Ovary (tissue), 3 donors: Measurements from ENCODE around the gene TNP2.

Experiments used
- CTCF ChIP-seq, 3 donors: fragments of 450-650 bp in 2 of 3; fragments of 200-600 bp in 1 of 3; IDR thresholded peaks; one replicate each; pipeline versions ENCODE4 v1.5.1 to v1.8.0; 2016 to 2022; ENCODE audit warnings: antibody characterized with exemption in 3 of 3, mild to moderate bottlenecking in 1 of 3
- POLR2A ChIP-seq: fragments of 450-650 bp; IDR thresholded peaks from one replicate; pipeline ENCODE4 v1.6.1; 2017; ENCODE audit warnings: antibody characterized with exemption, mild to moderate bottlenecking, moderate library complexity
- donor health status: DM: no; HTN: no; CAD: no.

GRCh38 chr16:11299865-11300559, 30.9 kb upstream of the TNP2 start:
- TF ChIP-seq CTCF (IDR thresholded peaks at IDR 0.05) (no peak), POLR2A (no peak)
